A549 (cell line): Measurements from ENCODE around the gene ZNF205. TPM values are rescaled to one million over a fixed set of nuclear protein-coding genes. Genes with fewer than 3 reads are reported as not detected.
"Not testable (repeated sequence)": the region's sequence is repeated elsewhere in the genome, so short reads cannot be mapped to it uniquely, and the experiment has no call there.

Experiments used
- ATAC-seq, 2 experiments: fragments of 200-7000 bp in 1 of 2; fragments of >200 bp in 1 of 2; cut with Nextera tagmentation in 1 of 2; cut with Tn5 transposase in 1 of 2; 3 replicates each; pipeline versions ENCODE4 v1.8.0 to v1.9.1; 2018 to 2020; ENCODE audit warnings: mild to moderate bottlenecking in 1 of 2, moderate library complexity in 1 of 2
- CTCF ChIA-PET: fragments of 300-600 bp; sonication (Branson Sonifier 250); formaldehyde crosslinking; extraction: SDS; loops from one replicate; lab custom pipeline; 2021; ENCODE audit warnings: antibody characterized with exemption, inconsistent platforms; lab: Yijun Ruan, JAX
- POLR2A ChIA-PET: fragments of 350-600 bp; formaldehyde crosslinking; extraction: SDS; loops from one replicate; lab custom pipeline; 2021; ENCODE audit warnings: antibody characterized with exemption, inconsistent platforms; lab: Yijun Ruan, JAX
- DNase-seq, 2 experiments: peaks; one replicate each; pipeline versions ENCODE4 v3.0.0 to v3.0.0-alpha.2; 2011 to 2016; ENCODE audit warnings: low read depth in 1 of 2, low spot score in 1 of 2
- FAIRE-seq: peaks from 2 replicates; lab custom pipeline; 2011; peaks lifted over from hg19 to GRCh38; lab: Jason Lieb, UNC
- H3K27ac ChIP-seq, 2 experiments: fragments of >200 bp; sonication (Bioruptor Twin); formaldehyde crosslinking; 3 replicates each; pipeline ENCODE4 v1.5.1; 2016 to 2017
- H3K4me1 ChIP-seq: fragments of >200 bp; sonication (Bioruptor Twin); formaldehyde crosslinking; 3 replicates; pipeline ENCODE4 v1.6.1; 2016
- H3K4me2 ChIP-seq: fragments of >200 bp; sonication (Bioruptor Twin); formaldehyde crosslinking; 3 replicates; pipeline ENCODE4 v1.6.1; 2016
- H3K4me3 ChIP-seq: fragments of >200 bp; sonication (Bioruptor Twin); formaldehyde crosslinking; 3 replicates; pipeline ENCODE4 v1.5.1; 2016
- H3K9me3 ChIP-seq: fragments of >200 bp; sonication (Bioruptor Twin); formaldehyde crosslinking; 3 replicates; pipeline ENCODE4 v1.6.1; 2016
- BHLHE40 ChIP-seq: IDR thresholded peaks from 2 replicates; pipeline ENCODE4 v1.6.1; 2012; ENCODE audit warnings: low read depth, low read length, inconsistent platforms
- CTCF ChIP-seq: fragments of >200 bp; sonication (Bioruptor Twin); formaldehyde crosslinking; IDR thresholded peaks from 3 replicates; pipeline ENCODE4 v1.5.1; 2016
- EHMT2 ChIP-seq: fragments of 200-600 bp; sonication (generic); IDR thresholded peaks from 2 replicates; pipeline ENCODE4 v1.6.1; 2016; ENCODE audit warnings: antibody characterized with exemption, low read depth, mild to moderate bottlenecking, moderate library complexity
- FOSL2 ChIP-seq, 2 experiments: fragments of 450-650 bp in 1 of 2; fragments of >200 bp in 1 of 2; sonication (Bioruptor Twin) in 1 of 2; formaldehyde crosslinking; IDR thresholded peaks; 2 replicates each; pipeline versions ENCODE4 v1.5.0 to v1.6.1; 2016 to 2020; ENCODE audit warnings: mild to moderate bottlenecking in 1 of 2, moderate library complexity in 1 of 2
- GATA3 ChIP-seq: IDR thresholded peaks from 2 replicates; pipeline ENCODE4 v1.6.1; 2012; ENCODE audit warnings: borderline replicate concordance
- HDAC2 ChIP-seq: fragments of 200-600 bp; sonication (generic); IDR thresholded peaks from 2 replicates; pipeline ENCODE4 v1.6.1; 2016
- HES2 ChIP-seq: fragments of >200 bp; sonication (Bioruptor Twin); formaldehyde crosslinking; IDR thresholded peaks from 2 replicates; pipeline ENCODE4 v1.6.1; 2016
- HOXB13 ChIP-seq: fragments of 250-450 bp; sonication (Bioruptor Pico); IDR thresholded peaks from 2 replicates; pipeline ENCODE4 v1.5.0; 2020; ENCODE audit warnings: low read depth, mild to moderate bottlenecking, moderate library complexity
- HOXB5 ChIP-seq: fragments of 250-450 bp; sonication (Bioruptor Pico); IDR thresholded peaks from 2 replicates; pipeline ENCODE4 v1.5.0; 2020; ENCODE audit warnings: mild to moderate bottlenecking, moderate library complexity
- KDM5A ChIP-seq: fragments of 200-600 bp; sonication (generic); IDR thresholded peaks from 2 replicates; pipeline ENCODE4 v1.6.1; 2016; ENCODE audit warnings: antibody characterized with exemption, mild to moderate bottlenecking
- MYC ChIP-seq: IDR thresholded peaks from 2 replicates; pipeline ENCODE4 v1.6.1; 2012; ENCODE audit warnings: mild to moderate bottlenecking, inconsistent platforms, low read length, improper control_type of control experiment, borderline replicate concordance
- PHF8 ChIP-seq: fragments of 200-600 bp; sonication (generic); IDR thresholded peaks from 2 replicates; pipeline ENCODE4 v1.6.1; 2016; ENCODE audit warnings: low read depth, mild to moderate bottlenecking, antibody characterized with exemption, moderate library complexity, borderline replicate concordance
- RNF2 ChIP-seq: fragments of 200-600 bp; sonication (generic); IDR thresholded peaks from 2 replicates; pipeline ENCODE4 v1.6.1; 2016; ENCODE audit warnings: low read depth, mild to moderate bottlenecking, antibody characterized with exemption, moderate library complexity, borderline replicate concordance
- SMC3 ChIP-seq: fragments of >200 bp; sonication (Bioruptor Twin); formaldehyde crosslinking; IDR thresholded peaks from 3 replicates; pipeline ENCODE4 v1.6.1; 2018; ENCODE audit warnings: inconsistent platforms
- SREBF2 ChIP-seq: fragments of 450-650 bp; IDR thresholded peaks from 2 replicates; pipeline ENCODE4 v1.6.1; 2014; ENCODE audit warnings: mild to moderate bottlenecking, moderate library complexity
- ZFP36 ChIP-seq: fragments of 450-650 bp; IDR thresholded peaks from 2 replicates; pipeline ENCODE4 v1.6.1; 2014; ENCODE audit warnings: borderline replicate concordance; ENCODE audit not compliant: partially characterized antibody
- WGBS: methylation state at CpG from one replicate; pipeline ENCODE4 v1.1.6; 2017; ENCODE audit errors: missing lambda C conversion rate; 5-methylcytosine and 5-hydroxymethylcytosine counted together
- polyA plus RNA-seq, 4 experiments: library from polyadenylated mRNA; depleted of rRNA in 3 of 4; stranded (reverse); fragments of >200 nt; fragmentation: RNase III in 1 of 4; extraction: RNeasy Plus Mini Kit Qiagen cat#74134 plus additional on column Dnase treatment in 1 of 4; gene quantifications; 2 replicates in 3 of 4; 3 replicates in 1 of 4; pipeline ENCODE4 v1.2.3, GENCODE V29; 2011 to 2017
- TF ChIP-seq, protein P1 (sequence below): fragments of 150-350 bp; IDR thresholded peaks from 2 replicates; pipeline ENCODE4 v1.6.1; 2014; ENCODE audit warnings: low read depth, mild to moderate bottlenecking, low read length

Gene ZNF205
- polyA plus RNA-seq, 2 of the 4 experiments (the other 2 are of a cell fraction) = 4.3 to 9.6 TPM

DNA sequence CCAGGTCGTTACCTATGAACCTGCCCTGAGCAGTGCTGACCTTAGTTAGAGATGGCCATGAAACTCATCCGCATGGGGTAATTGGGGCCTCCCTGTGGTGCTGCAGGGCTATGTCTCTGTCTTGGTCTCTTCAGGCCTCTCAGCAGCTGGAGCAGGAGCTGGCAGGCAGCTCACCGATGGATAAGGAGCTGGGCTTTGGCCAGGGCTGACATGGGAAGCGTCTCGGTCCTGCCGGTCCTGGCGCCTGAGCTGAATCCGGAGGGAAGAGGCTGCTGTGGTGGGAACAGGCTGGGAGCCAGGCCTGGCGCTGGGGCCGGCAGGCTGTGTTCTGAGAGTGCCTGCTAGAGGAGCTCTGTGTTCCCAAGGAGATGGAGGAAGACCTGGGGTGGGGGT is 36.9 kb upstream of the ZNF205 start:
- ChIA-PET POLR2A (no interaction called here), CTCF (interaction anchor here (1.0 to 4.0 kb wide), 4 partner anchors 12 to 45 kb away, joined by 3 to 29 read pairs (median 3); no protein-coding TSS in a partner anchor)
- TF ChIP-seq SREBF2 (no peak), PHF8 (no peak), EHMT2 (no peak), FOSL2 (IDR thresholded peaks at IDR 0.05) (no peak), FOSL2 (CRISPR knock-in tag; IDR thresholded peaks at IDR 0.05) (no peak), HOXB13 (CRISPR knock-in tag) (no peak), GATA3 (no peak), HES2 (no peak), MYC (no peak), HDAC2 (no peak), RNF2 (no peak), CTCF (no peak), ZFP36 (no peak), SMC3 (no peak)
- TF ChIP-seq, protein P1, sequence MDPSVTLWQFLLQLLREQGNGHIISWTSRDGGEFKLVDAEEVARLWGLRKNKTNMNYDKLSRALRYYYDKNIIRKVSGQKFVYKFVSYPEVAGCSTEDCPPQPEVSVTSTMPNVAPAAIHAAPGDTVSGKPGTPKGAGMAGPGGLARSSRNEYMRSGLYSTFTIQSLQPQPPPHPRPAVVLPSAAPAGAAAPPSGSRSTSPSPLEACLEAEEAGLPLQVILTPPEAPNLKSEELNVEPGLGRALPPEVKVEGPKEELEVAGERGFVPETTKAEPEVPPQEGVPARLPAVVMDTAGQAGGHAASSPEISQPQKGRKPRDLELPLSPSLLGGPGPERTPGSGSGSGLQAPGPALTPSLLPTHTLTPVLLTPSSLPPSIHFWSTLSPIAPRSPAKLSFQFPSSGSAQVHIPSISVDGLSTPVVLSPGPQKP = no peak
- no peaks in the 10 kb centered on the region for H3K9me3 ChIP-seq
- H3K4me2 ChIP-seq = no peak overlapping the region
- no peak overlapping the region for H3K4me3 ChIP-seq
- ATAC-seq = no peak; a peak in 2 of 6 replicates
- no peak overlapping the region for H3K27ac ChIP-seq
- no peaks in the 10 kb centered on the region for H3K4me1 ChIP-seq
- FAIRE-seq = no peak
- WGBS = 62% methylated on average over 9 of the region's 10 CpGs
- no peak for DNase-seq

GRCh38 chr16:3075946-3076345 is 36.4 kb upstream of the ZNF205 start:
- 73% methylated on average over 6 of the region's 6 CpGs for WGBS
- CTCF ChIA-PET = interaction anchor here (0.6 to 4.0 kb wide), 4 partner anchors 12 to 21 kb away, joined by 3 to 29 read pairs (median 3); no protein-coding TSS in a partner anchor
- ATAC-seq, POLR2A ChIA-PET, H3K4me2 ChIP-seq, DNase-seq, H3K4me1 ChIP-seq, H3K9me3 ChIP-seq, H3K4me3 ChIP-seq, FAIRE-seq, H3K27ac ChIP-seq: not testable (repeated sequence)

- ChIA-PET POLR2A (no interaction called here), CTCF (interaction anchor here (0.6 to 4.0 kb wide), 6 partner anchors 11 to 21 kb away, joined by 3 to 29 read pairs (median 4); no protein-coding TSS in a partner anchor)
- no peak for TF ChIP-seq KDM5A
- TF ChIP-seq HOXB5 (CRISPR knock-in tag) = no peak
- TF ChIP-seq CTCF = no peak
- no peak for TF ChIP-seq BHLHE40
- no peak for TF ChIP-seq ZFP36
- no peaks in the 10 kb centered on the region for H3K4me1 ChIP-seq
- no peak overlapping the region for H3K4me3 ChIP-seq
- no peak overlapping the region for H3K27ac ChIP-seq
- DNase-seq (no peak), FAIRE-seq (no peak), ATAC-seq (no peak)
- H3K9me3 ChIP-seq = no peaks in the 10 kb centered on the region
- 33% methylated on average over 3 of the region's 6 CpGs for WGBS
- no peak overlapping the region for H3K4me2 ChIP-seq
Observed at GRCh38 chr16:3076577-3076976, 35.8 kb upstream of the ZNF205 start.
